Fibroblast of the aortic adventitia (primary cell): Measurements from ENCODE around the gene PAGE1. TPM values are rescaled to one million over a fixed set of nuclear protein-coding genes. Genes with fewer than 3 reads are reported as not detected.

Experiments
- DNase-seq: peaks from one replicate; pipeline ENCODE4 v3.0.0-alpha.2; 2010; ENCODE audit warnings: low read depth
- H3K4me3 ChIP-seq: 2 replicates; pipeline ENCODE4 v1.5.1; 2011; ENCODE audit warnings: low read depth, mild to moderate bottlenecking, control low read depth, low read length, moderate library complexity
- CTCF ChIP-seq: IDR thresholded peaks from 2 replicates; pipeline ENCODE4 v1.5.1; 2011; ENCODE audit warnings: mild to moderate bottlenecking, low read length, control low read depth, inconsistent platforms; ENCODE audit not compliant: insufficient read depth
- total RNA-seq: library from RNA; depleted of rRNA; stranded (reverse); fragments of >200 nt; gene quantifications from 2 replicates; pipeline ENCODE4 v1.2.3, GENCODE V29; 2012; ENCODE audit warnings: low replicate concordance

PAGE1 gene
- total RNA-seq, 1 donor: not detected

- no peak for TF ChIP-seq CTCF
- H3K4me3 ChIP-seq: no peak overlapping the region
- DNase-seq: no peak
These were observed 16.8 kb upstream of the PAGE1 start for GRCh38 chrX:49712577-49712976.

- DNase-seq: no peak
- H3K4me3 ChIP-seq: no peak overlapping the region
- TF ChIP-seq CTCF: no peak
These were observed 15.0 kb upstream of the PAGE1 start for GRCh38 chrX:49710744-49711319.

GRCh38 chrX:49704691-49705404, 9.1 kb upstream of the PAGE1 start:
- no peak for TF ChIP-seq CTCF
- DNase-seq: no peak
- no peak overlapping the region for H3K4me3 ChIP-seq

GRCh38 chrX:49701933-49702332, 6.1 kb upstream of the PAGE1 start:
- H3K4me3 ChIP-seq: no peak overlapping the region
- DNase-seq: no peak
- TF ChIP-seq CTCF: no peak

GRCh38 chrX:49701323-49701722, 5.5 kb upstream of the PAGE1 start:
- no peak overlapping the region for H3K4me3 ChIP-seq
- no peak for DNase-seq
- no peak for TF ChIP-seq CTCF

GRCh38 chrX:49675075-49675719, 20.6 kb downstream of the PAGE1 start:
- TF ChIP-seq CTCF: no peak
- H3K4me3 ChIP-seq: no peak overlapping the region
- DNase-seq: no peak
